Omental fat pad (tissue), 4 donors: ENCODE data around the gene MTREX. TPM values are rescaled to one million over a fixed set of nuclear protein-coding genes. Genes with fewer than 3 reads are reported as not detected.

ENCODE experiments used
- ATAC-seq: fragments of 150-250 bp; one replicate; pipeline ENCODE4 v1.9.1; 2016; ENCODE audit warnings: mild to moderate bottlenecking, moderate library complexity; ENCODE audit not compliant: low FRiP score
- DNase-seq: peaks from one replicate; pipeline ENCODE4 v3.0.0-alpha.2; 2019; ENCODE audit warnings: low spot score
- total RNA-seq, 4 donors: library from RNA; depleted of rRNA; stranded (reverse); fragments of >200 nt; gene quantifications; one replicate each; pipeline ENCODE4 v1.1.0, GENCODE V29; 2016
- TF ChIP-seq, protein P1 (sequence below), 3 donors: fragments of 450-650 bp; IDR thresholded peaks; one replicate each; pipeline ENCODE4 v1.5.1; 2016 to 2017; ENCODE audit warnings: antibody characterized with exemption in 3 of 3, mild to moderate bottlenecking in 3 of 3, moderate library complexity in 2 of 3

Gene MTREX
- total RNA-seq, 4 donors from 2014 or later = 82.5 to 102 (median 86.1) TPM

DNA sequence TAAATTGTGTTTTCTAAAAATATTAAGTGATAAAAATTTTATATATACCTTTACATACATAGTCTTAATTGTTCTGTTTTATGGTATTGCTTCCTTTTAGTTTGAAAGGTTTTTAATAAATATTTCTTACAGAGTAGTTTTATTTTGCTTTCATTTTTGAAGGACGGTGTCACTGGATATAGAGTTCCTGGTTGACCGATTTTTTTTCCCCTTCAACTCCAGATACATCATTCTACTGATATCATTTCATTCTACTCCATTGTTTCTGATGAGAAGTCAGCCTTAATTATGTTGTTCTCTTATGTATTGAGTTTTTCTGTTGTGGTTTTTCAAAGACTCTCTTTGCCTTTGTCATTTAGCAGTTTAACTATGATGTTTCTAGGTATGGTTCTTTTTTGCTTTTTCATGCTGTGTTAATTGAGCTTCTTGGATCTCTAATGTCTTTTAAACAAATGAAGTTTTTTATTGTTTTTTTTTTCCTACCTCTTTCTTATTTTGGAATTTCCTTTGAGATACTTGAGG lies 30.4 kb downstream of the MTREX start:
- TF ChIP-seq, protein P1, sequence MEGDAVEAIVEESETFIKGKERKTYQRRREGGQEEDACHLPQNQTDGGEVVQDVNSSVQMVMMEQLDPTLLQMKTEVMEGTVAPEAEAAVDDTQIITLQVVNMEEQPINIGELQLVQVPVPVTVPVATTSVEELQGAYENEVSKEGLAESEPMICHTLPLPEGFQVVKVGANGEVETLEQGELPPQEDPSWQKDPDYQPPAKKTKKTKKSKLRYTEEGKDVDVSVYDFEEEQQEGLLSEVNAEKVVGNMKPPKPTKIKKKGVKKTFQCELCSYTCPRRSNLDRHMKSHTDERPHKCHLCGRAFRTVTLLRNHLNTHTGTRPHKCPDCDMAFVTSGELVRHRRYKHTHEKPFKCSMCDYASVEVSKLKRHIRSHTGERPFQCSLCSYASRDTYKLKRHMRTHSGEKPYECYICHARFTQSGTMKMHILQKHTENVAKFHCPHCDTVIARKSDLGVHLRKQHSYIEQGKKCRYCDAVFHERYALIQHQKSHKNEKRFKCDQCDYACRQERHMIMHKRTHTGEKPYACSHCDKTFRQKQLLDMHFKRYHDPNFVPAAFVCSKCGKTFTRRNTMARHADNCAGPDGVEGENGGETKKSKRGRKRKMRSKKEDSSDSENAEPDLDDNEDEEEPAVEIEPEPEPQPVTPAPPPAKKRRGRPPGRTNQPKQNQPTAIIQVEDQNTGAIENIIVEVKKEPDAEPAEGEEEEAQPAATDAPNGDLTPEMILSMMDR (IDR thresholded peaks at IDR 0.05) = no peak

GRCh38 chr5:55338810-55339243 lies 31.0 kb downstream of the MTREX start:
- DNase-seq (no peak), ATAC-seq (no peak)
- TF ChIP-seq, protein P1 (IDR thresholded peaks at IDR 0.05) = no peak

More for the DNA sequence above, 30.4 kb downstream of the MTREX start:
- ATAC-seq (no peak), DNase-seq (no peak)

GRCh38 chr5:55343107-55343506 lies 35.3 kb downstream of the MTREX start:
- no peak for DNase-seq
- no peak for ATAC-seq
- TF ChIP-seq, protein P1 (IDR thresholded peaks at IDR 0.05) = no peak

- TF ChIP-seq, protein P1 (IDR thresholded peaks at IDR 0.05) = no peak
- no peak for DNase-seq
- ATAC-seq = no peak
These were observed 35.8 kb downstream of the MTREX start for GRCh38 chr5:55343609-55344008.

GRCh38 chr5:55344392-55344992 lies 36.7 kb downstream of the MTREX start:
- TF ChIP-seq, protein P1 (IDR thresholded peaks at IDR 0.05) = no peak
- DNase-seq (peak; percentile 76), ATAC-seq (no peak)

DNA sequence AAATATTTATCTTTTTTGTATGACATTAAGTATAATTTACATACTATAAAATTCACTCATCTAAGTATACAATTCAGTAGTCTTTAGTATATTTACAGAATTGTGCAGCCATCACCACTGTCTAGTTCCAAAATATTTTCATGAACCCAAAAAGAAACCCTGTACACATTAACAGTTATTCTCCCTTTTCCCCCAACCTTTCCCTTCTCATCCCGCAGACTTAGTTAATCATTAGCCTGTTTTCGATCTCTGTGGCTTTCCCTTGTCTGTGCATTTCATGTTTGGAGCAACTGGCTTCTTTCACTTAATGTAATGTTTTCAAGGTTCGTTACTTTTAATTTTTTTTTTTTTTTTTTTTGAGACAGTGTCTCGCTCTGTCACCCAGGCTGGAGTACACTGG lies 37.5 kb downstream of the MTREX start:
- TF ChIP-seq, protein P1 (IDR thresholded peaks at IDR 0.05) = no peak
- DNase-seq (no peak), ATAC-seq (no peak)

DNA sequence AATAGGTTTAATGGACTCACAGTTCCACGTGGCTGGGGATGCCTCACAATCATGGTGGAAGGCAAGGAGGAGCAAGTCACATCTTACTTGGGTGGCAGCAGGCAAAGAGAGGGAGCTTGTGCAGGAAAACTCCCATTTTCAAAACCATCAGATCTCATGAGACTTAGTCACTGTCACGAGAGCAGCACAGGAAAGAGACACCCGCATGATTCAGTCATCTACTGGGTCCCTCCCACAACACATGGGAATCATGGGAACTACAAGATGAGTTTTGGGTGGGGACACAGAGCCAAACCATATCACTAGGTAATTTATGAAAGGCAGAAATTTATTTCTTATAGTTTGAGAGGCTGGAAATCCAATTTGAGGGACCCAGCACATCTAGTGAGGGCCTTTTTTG lies 40.0 kb downstream of the MTREX start:
- TF ChIP-seq, protein P1 (IDR thresholded peaks at IDR 0.05) = no peak
- no peak for ATAC-seq
- no peak for DNase-seq
